HEK293 (cell line): Measurements from ENCODE around the gene TANGO6.

Experiments used
- CTCF ChIA-PET: fragments of 350-600 bp; formaldehyde crosslinking; extraction: SDS; loops from one replicate; lab custom pipeline; 2021; ENCODE audit warnings: antibody characterized with exemption; lab: Yijun Ruan, JAX
- POLR2A ChIA-PET: fragments of 300-600 bp; formaldehyde crosslinking; extraction: SDS; loops from one replicate; lab custom pipeline; 2020; ENCODE audit warnings: antibody characterized with exemption, inconsistent platforms; lab: Yijun Ruan, JAX
- H3K27ac ChIP-seq: fragments of 200-500 bp; sonication (Bioruptor generic); 2 replicates; pipeline ENCODE4 v1.5.1; 2014; ENCODE audit warnings: low read depth, low read length, control low read depth, inconsistent platforms; ENCODE audit errors: extremely low read depth
- H3K36me3 ChIP-seq, 2 experiments: fragments of 200-500 bp in 1 of 2; sonication (Bioruptor generic) in 1 of 2; 1 replicate in 1 of 2; 2 replicates in 1 of 2; pipeline ENCODE4 v1.5.1; 2014 to 2017; ENCODE audit warnings: inconsistent platforms in 2 of 2, low read length in 2 of 2; ENCODE audit not compliant: control insufficient read depth in 2 of 2, insufficient read depth in 1 of 2
- H3K4me1 ChIP-seq: fragments of 200-500 bp; sonication (Bioruptor generic); 2 replicates; pipeline ENCODE4 v1.5.1; 2014; ENCODE audit warnings: mild to moderate bottlenecking, low read length, inconsistent platforms; ENCODE audit not compliant: control insufficient read depth, insufficient read depth
- H3K4me3 ChIP-seq: 2 replicates; pipeline ENCODE4 v1.5.1; 2011; ENCODE audit warnings: low read depth, mild to moderate bottlenecking, control low read depth, low read length, moderate library complexity
- H3K9me3 ChIP-seq: fragments of 200-500 bp; sonication (Bioruptor generic); 2 replicates; pipeline ENCODE4 v1.5.1; 2014; ENCODE audit warnings: low read depth, low read length, inconsistent platforms; ENCODE audit not compliant: control insufficient read depth, insufficient read depth
- GLI2 ChIP-seq: fragments of 450-650 bp; formaldehyde crosslinking; IDR thresholded peaks from 2 replicates; pipeline ENCODE4; 2017; ENCODE audit warnings: missing biosample characterization, missing genetic modification characterization, low read depth, borderline replicate concordance
- GLIS1 ChIP-seq: fragments of 450-650 bp; formaldehyde crosslinking; IDR thresholded peaks from 2 replicates; pipeline ENCODE4 v1.5.1; 2016; ENCODE audit warnings: missing biosample characterization, missing genetic modification characterization
- SCRT1 ChIP-seq: fragments of 450-650 bp; formaldehyde crosslinking; IDR thresholded peaks from 2 replicates; pipeline ENCODE4 v1.5.1; 2016; ENCODE audit warnings: missing biosample characterization, missing genetic modification characterization, borderline replicate concordance
- SCRT2 ChIP-seq: fragments of 450-650 bp; formaldehyde crosslinking; IDR thresholded peaks from 2 replicates; pipeline ENCODE4 v1.5.1; 2016; ENCODE audit warnings: missing biosample characterization, missing genetic modification characterization
- SETDB1 ChIP-seq: IDR thresholded peaks from one replicate; pipeline ENCODE4 v1.6.1; 2017; ENCODE audit warnings: mild to moderate bottlenecking, low read length, moderate library complexity, mixed read lengths; ENCODE audit not compliant: insufficient read length
- ZBTB17 ChIP-seq: fragments of 450-650 bp; formaldehyde crosslinking; IDR thresholded peaks from 2 replicates; pipeline ENCODE4 v1.5.1; 2016; ENCODE audit warnings: missing biosample characterization, missing genetic modification characterization
- ZNF114 ChIP-seq: fragments of 450-650 bp; formaldehyde crosslinking; IDR thresholded peaks from 2 replicates; pipeline ENCODE4 v1.5.0; 2017; ENCODE audit warnings: missing biosample characterization, missing genetic modification characterization
- ZNF16 ChIP-seq: fragments of 450-650 bp; formaldehyde crosslinking; IDR thresholded peaks from 2 replicates; pipeline ENCODE4 v1.5.1; 2016; ENCODE audit warnings: low read depth, missing biosample characterization, missing genetic modification characterization
- ZNF223 ChIP-seq: fragments of 450-650 bp; formaldehyde crosslinking; IDR thresholded peaks from 2 replicates; pipeline ENCODE4 v1.5.1; 2016; ENCODE audit warnings: missing biosample characterization, missing genetic modification characterization
- ZNF274 ChIP-seq, 2 experiments: fragments of 200-500 bp in 1 of 2; fragments of 450-650 bp in 1 of 2; sonication (Bioruptor generic) in 1 of 2; formaldehyde crosslinking in 1 of 2; IDR thresholded peaks; 2 replicates each; pipeline versions ENCODE4 v1.5.1 to v1.6.1; 2014 to 2016; ENCODE audit warnings: borderline replicate concordance in 1 of 2, inconsistent platforms in 1 of 2, low read length in 1 of 2, missing biosample characterization in 1 of 2, missing genetic modification characterization in 1 of 2
- ZNF341 ChIP-seq: fragments of 450-650 bp; formaldehyde crosslinking; IDR thresholded peaks from 2 replicates; pipeline ENCODE4; 2016; ENCODE audit warnings: low read depth, missing biosample characterization, missing genetic modification characterization
- ZNF561 ChIP-seq: fragments of 450-650 bp; IDR thresholded peaks from 2 replicates; pipeline ENCODE4 v1.5.1; 2018; ENCODE audit warnings: missing biosample characterization, missing genetic modification characterization, borderline replicate concordance
- ZNF621 ChIP-seq: fragments of 450-650 bp; formaldehyde crosslinking; IDR thresholded peaks from 2 replicates; pipeline ENCODE4 v1.5.1; 2017; ENCODE audit warnings: missing biosample characterization, missing genetic modification characterization
- ZNF624 ChIP-seq: fragments of 450-650 bp; formaldehyde crosslinking; IDR thresholded peaks from 2 replicates; pipeline ENCODE4 v1.5.1; 2017; ENCODE audit warnings: missing biosample characterization, missing genetic modification characterization
- ZNF660 ChIP-seq: fragments of 450-650 bp; IDR thresholded peaks from 2 replicates; pipeline ENCODE4 v1.5.1; 2018; ENCODE audit warnings: missing biosample characterization, mild to moderate bottlenecking, missing genetic modification characterization
- ZNF777 ChIP-seq: fragments of 450-650 bp; formaldehyde crosslinking; IDR thresholded peaks from 2 replicates; pipeline ENCODE4 v1.5.1; 2017; ENCODE audit warnings: missing biosample characterization, missing genetic modification characterization, borderline replicate concordance
- ZSCAN30 ChIP-seq: fragments of 450-650 bp; IDR thresholded peaks from 2 replicates; pipeline ENCODE4 v1.5.1; 2018; ENCODE audit warnings: missing biosample characterization, mild to moderate bottlenecking, missing genetic modification characterization, moderate library complexity
- TF ChIP-seq, protein P1 (sequence below): fragments of 450-650 bp; formaldehyde crosslinking; IDR thresholded peaks from 2 replicates; pipeline ENCODE4 v1.5.1; 2016; ENCODE audit warnings: missing biosample characterization, missing genetic modification characterization

Gene TANGO6

DNA sequence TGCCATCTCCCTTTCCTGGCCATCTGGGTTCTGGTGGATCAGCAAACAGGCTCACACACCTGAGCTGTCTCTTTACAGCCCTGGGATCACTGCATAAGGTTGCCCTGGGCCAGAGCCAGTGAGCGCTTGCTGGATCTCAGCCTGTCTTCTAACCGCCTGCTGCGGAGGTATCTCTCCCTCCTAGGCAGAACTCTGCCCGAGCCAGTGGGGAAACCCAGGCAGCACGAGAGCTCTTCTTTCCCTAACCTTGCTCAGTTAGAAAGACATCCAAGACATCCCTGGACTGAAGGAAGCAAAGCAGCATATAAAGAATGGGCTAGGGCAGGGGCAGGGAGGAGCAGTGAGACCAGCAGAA is 268.5 kb downstream of the TANGO6 start:
- Histone ChIP-seq H3K36me3 (peaks cover 0 to 51% of the 10 kb centered on the region in 2 experiments; a peak in 1 of 3 replicates), H3K27ac (no peak overlapping the region)
- TF ChIP-seq GLIS1 (tag by site-specific recombination) (no peak), ZNF341 (no peak)
- TF ChIP-seq, all 188 proteins: peak for 0
- no peaks in the 10 kb centered on the region for H3K9me3 ChIP-seq
- no peaks in the 10 kb centered on the region; the same call in 1 of the 2 replicates for H3K4me1 ChIP-seq
- no peak overlapping the region for H3K4me3 ChIP-seq
- ChIA-PET POLR2A (no interaction called here), CTCF (interaction anchor here (0.7 to 5.6 kb wide), 9 partner anchors 9 to 522 kb away, joined by 3 to 57 read pairs (median 5); no protein-coding TSS in a partner anchor)

- no peaks in the 10 kb centered on the region for H3K4me1 ChIP-seq
- ChIA-PET POLR2A (interaction anchor here (0.6 kb wide), 2 partner anchors 239 to 340 kb away, joined by 3 to 4 read pairs; no protein-coding TSS in a partner anchor), CTCF (interaction anchor here (0.5 to 5.6 kb wide), 28 partner anchors 8 to 582 kb away, joined by 3 to 57 read pairs (median 4); no protein-coding TSS in a partner anchor)
- TF ChIP-seq ZNF777 (tag by site-specific recombination) (no peak), ZBTB17 (tag by site-specific recombination) (peak; percentile 36; the same call in 1 of the 2 replicates), ZNF624 (tag by site-specific recombination) (no peak), SCRT1 (peak; percentile 39; the same call in 1 of the 2 replicates), ZNF660 (tag by site-specific recombination) (0 out of 2 replicates have a peak, but pooled peaks have one; percentile 28), ZNF114 (tag by site-specific recombination) (no peak), SCRT2 (tag by site-specific recombination) (peak; percentile 77; the same call in 1 of the 2 replicates)
- TF ChIP-seq, protein P1, sequence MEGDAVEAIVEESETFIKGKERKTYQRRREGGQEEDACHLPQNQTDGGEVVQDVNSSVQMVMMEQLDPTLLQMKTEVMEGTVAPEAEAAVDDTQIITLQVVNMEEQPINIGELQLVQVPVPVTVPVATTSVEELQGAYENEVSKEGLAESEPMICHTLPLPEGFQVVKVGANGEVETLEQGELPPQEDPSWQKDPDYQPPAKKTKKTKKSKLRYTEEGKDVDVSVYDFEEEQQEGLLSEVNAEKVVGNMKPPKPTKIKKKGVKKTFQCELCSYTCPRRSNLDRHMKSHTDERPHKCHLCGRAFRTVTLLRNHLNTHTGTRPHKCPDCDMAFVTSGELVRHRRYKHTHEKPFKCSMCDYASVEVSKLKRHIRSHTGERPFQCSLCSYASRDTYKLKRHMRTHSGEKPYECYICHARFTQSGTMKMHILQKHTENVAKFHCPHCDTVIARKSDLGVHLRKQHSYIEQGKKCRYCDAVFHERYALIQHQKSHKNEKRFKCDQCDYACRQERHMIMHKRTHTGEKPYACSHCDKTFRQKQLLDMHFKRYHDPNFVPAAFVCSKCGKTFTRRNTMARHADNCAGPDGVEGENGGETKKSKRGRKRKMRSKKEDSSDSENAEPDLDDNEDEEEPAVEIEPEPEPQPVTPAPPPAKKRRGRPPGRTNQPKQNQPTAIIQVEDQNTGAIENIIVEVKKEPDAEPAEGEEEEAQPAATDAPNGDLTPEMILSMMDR (tag by site-specific recombination), result peak; percentile 69
- no peaks in the 10 kb centered on the region for H3K9me3 ChIP-seq
- no peak overlapping the region for H3K27ac ChIP-seq
- H3K36me3 ChIP-seq, result peaks cover 0 to 53% of the 10 kb centered on the region in 2 experiments; a peak in 1 of 3 replicates
- no peak overlapping the region for H3K4me3 ChIP-seq
These were observed 269.2 kb downstream of the TANGO6 start for GRCh38 chr16:69112285-69113129.

- ChIA-PET POLR2A (no interaction called here), CTCF (interaction anchor here (0.5 to 5.6 kb wide), 24 partner anchors 7 to 583 kb away, joined by 3 to 57 read pairs (median 4); no protein-coding TSS in a partner anchor)
- Histone ChIP-seq H3K36me3 (peaks cover 0 to 60% of the 10 kb centered on the region in 2 experiments; a peak in 1 of 3 replicates), H3K9me3 (no peaks in the 10 kb centered on the region), H3K27ac (no peak overlapping the region), H3K4me1 (no peaks in the 10 kb centered on the region), H3K4me3 (no peak overlapping the region)
- TF ChIP-seq ZNF621 (no peak), SCRT2 (tag by site-specific recombination) (no peak), SETDB1 (no peak), ZSCAN30 (tag by site-specific recombination) (no peak), ZNF16 (no peak), ZNF223 (tag by site-specific recombination) (no peak), ZNF561 (tag by site-specific recombination) (no peak), ZNF274 (IDR thresholded peaks at IDR 0.05; ENCODE audit: low read length) (no peak), ZNF274 (tag by site-specific recombination; IDR thresholded peaks at IDR 0.05; ENCODE audit: borderline replicate concordance) (no peak), GLI2 (tag by site-specific recombination) (no peak)
These were observed 269.9 kb downstream of the TANGO6 start for GRCh38 chr16:69113216-69113615.
